ENCODE results near the gene FLT4. TPM values are rescaled to one million over a fixed set of nuclear protein-coding genes. Genes with fewer than 3 reads are reported as not detected.

The FLT4 gene
- total RNA-seq, 4 donors from 2014 or later: 3.1 to 47.5 (median 8.0) TPM

- TF ChIP-seq CTCF (IDR thresholded peaks at IDR 0.05; ENCODE audit: low read depth): no peak
Observed at GRCh38 chr5:180642779-180643178, 6.6 kb downstream of the FLT4 start.

GRCh38 chr5:180642181-180642775 lies 7.1 kb downstream of the FLT4 start:
- TF ChIP-seq CTCF (IDR thresholded peaks at IDR 0.05; ENCODE audit: low read depth): no peak

GRCh38 chr5:180641566-180641900 lies 7.9 kb downstream of the FLT4 start:
- no peak for TF ChIP-seq CTCF (IDR thresholded peaks at IDR 0.05; ENCODE audit: low read depth)

GRCh38 chr5:180640861-180641565 lies 8.4 kb downstream of the FLT4 start:
- no peak for TF ChIP-seq CTCF (IDR thresholded peaks at IDR 0.05; ENCODE audit: low read depth)

- TF ChIP-seq CTCF (IDR thresholded peaks at IDR 0.05; ENCODE audit: low read depth): no peak
Observed at GRCh38 chr5:180640611-180640860, 8.9 kb downstream of the FLT4 start.

GRCh38 chr5:180639741-180640610 lies 9.4 kb downstream of the FLT4 start:
- no peak for TF ChIP-seq CTCF (IDR thresholded peaks at IDR 0.05; ENCODE audit: low read depth)

- TF ChIP-seq CTCF (IDR thresholded peaks at IDR 0.05; ENCODE audit: low read depth): no peak
Observed at GRCh38 chr5:180639287-180639686, 10.1 kb downstream of the FLT4 start.
